Endodermal cell (in vitro differentiated cells): ENCODE measurements around the gene AKAP13. TPM values are rescaled to one million over a fixed set of nuclear protein-coding genes. Genes with fewer than 3 reads are reported as not detected.

Source experiments
- DNase-seq: peaks from one replicate; pipeline ENCODE4 v3.0.0-alpha.2; 2017
- H3K27ac ChIP-seq: 2 replicates; pipeline ENCODE4 v1.5.1; 2013; ENCODE audit warnings: mild to moderate bottlenecking, low read depth, low read length, moderate library complexity
- H3K27me3 ChIP-seq: 2 replicates; pipeline ENCODE4 v1.6.1; 2013; ENCODE audit warnings: mild to moderate bottlenecking, low read length, moderate library complexity; ENCODE audit not compliant: insufficient read depth, control insufficient read depth, poor library complexity, severe bottlenecking
- H3K36me3 ChIP-seq: 2 replicates; pipeline ENCODE4 v1.7.0; 2013; ENCODE audit warnings: mild to moderate bottlenecking, low read length, moderate library complexity; ENCODE audit not compliant: control insufficient read depth, insufficient read depth
- H3K4me1 ChIP-seq: one replicate; pipeline ENCODE4 v1.7.0; 2013; ENCODE audit warnings: low read length; ENCODE audit not compliant: control insufficient read depth, insufficient read depth
- H3K4me3 ChIP-seq: 2 replicates; pipeline ENCODE4 v1.5.1; 2013; ENCODE audit warnings: mild to moderate bottlenecking, low read length, moderate library complexity
- H3K9ac ChIP-seq: 2 replicates; pipeline ENCODE4 v1.6.1; 2013; ENCODE audit warnings: mild to moderate bottlenecking, low read length, moderate library complexity; ENCODE audit not compliant: poor library complexity, severe bottlenecking; ENCODE audit errors: extremely low read depth
- H3K9me3 ChIP-seq: 2 replicates; pipeline ENCODE4 v1.6.1; 2013; ENCODE audit warnings: mild to moderate bottlenecking, low read length, moderate library complexity; ENCODE audit not compliant: control insufficient read depth
- H3K27ac Mint-ChIP-seq: 2 replicates; pipeline ENCODE4 v1.8.0; 2020; ENCODE audit warnings: mixed read lengths
- H3K27me3 Mint-ChIP-seq: 2 replicates; pipeline ENCODE4 v1.8.0; 2021; ENCODE audit warnings: mild to moderate bottlenecking, mixed read lengths; ENCODE audit not compliant: insufficient read depth
- H3K36me3 Mint-ChIP-seq: 2 replicates; pipeline ENCODE4 v1.8.0; 2020; ENCODE audit warnings: low read depth, mixed read lengths
- H3K4me1 Mint-ChIP-seq: 2 replicates; pipeline ENCODE4 v1.8.0; 2020; ENCODE audit warnings: mixed read lengths
- H3K4me3 Mint-ChIP-seq: 2 replicates; pipeline ENCODE4 v1.8.0; 2020; ENCODE audit warnings: mild to moderate bottlenecking, moderate library complexity, mixed read lengths
- H3K9me3 Mint-ChIP-seq: 2 replicates; pipeline ENCODE4 v1.8.0; 2020; ENCODE audit warnings: mild to moderate bottlenecking, mixed read lengths
- WGBS, 2 experiments: methylation state at CpG; one replicate each; pipeline versions ENCODE4 v1.1.5 to v1.1.7; 2013; ENCODE audit warnings: missing lambda C conversion rate in 2 of 2, mixed read lengths in 1 of 2; ENCODE audit not compliant: insufficient coverage in 1 of 2, insufficient read length in 1 of 2; 5-methylcytosine and 5-hydroxymethylcytosine counted together
- total RNA-seq, 2 donors: library from RNA; stranded (reverse); fragmentation: NEBNext Ultra II Directional in 1 of 2; extraction: Animal tissue kit (Norgen Biotek cat#: 25700) in 1 of 2; gene quantifications; 2 replicates in 1 of 2; 3 replicates in 1 of 2; pipeline ENCODE4 v1.2.1, GENCODE V29; 2021
- TF ChIP-seq, protein P1 (sequence below): fragments of 200-600 bp; sonication (generic); conservative IDR thresholded peaks from 2 replicates; pipeline ENCODE4 v1.5.0; 2021; ENCODE audit warnings: antibody characterized with exemption, mild to moderate bottlenecking

Gene AKAP13
- total RNA-seq, 2 donors from 2014 or later: 115 to 131 TPM

DNA sequence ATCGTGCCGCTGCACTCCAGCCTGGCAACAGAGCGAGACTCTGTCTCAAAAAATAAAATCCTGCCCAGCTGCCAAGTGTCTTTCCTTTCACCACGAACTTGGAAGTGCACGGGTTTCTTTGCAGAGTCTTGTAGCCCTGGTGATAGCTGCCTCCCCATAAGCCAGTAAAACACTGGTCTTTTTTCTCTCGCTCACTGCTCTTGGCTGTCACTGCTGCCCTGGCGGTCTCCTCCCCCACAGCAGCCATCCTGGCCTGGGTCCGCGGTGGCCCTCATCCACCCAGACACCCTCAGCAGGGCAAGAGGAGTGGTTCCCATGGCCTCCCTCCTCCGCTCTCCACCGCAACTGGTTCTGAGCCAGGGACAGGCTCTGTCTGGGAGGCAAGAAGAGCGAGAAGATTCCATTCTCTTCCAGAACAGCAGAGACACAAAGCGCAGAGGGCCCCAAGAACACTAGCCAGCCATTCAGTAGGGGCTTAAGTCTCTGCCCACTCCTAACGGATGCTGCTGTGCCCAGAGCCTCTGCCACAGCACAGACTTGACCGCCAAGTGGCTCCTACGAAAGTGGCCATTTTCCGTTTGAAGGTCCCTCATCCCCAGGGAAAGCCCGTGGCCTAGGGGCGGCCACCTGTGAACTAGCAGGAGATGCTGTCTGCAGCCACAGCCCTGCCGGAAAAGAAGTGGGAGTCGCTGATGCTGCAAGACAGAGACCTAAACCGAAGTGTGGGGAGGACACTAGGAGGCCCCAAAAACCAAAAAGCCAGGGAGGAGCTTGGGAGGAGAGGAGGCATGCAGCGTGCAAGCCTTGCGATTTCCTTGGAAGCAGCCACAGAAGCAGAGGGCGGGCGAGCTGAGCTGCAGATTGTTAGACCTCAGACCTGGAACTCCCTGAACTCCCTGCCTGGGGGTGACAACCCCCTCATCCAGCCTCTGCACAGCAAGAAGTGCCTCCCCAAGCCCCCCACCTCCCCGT, 370.2 kb downstream of the AKAP13 start:
- Mint-ChIP-seq H3K36me3 (peaks cover 44% of the 10 kb centered on the region), H3K9me3 (no peaks in the 10 kb centered on the region), H3K4me1 (peaks cover 19% of the 10 kb centered on the region), H3K27me3 (no peaks in the 10 kb centered on the region), H3K27ac (no peak overlapping the region), H3K4me3 (no peak overlapping the region)
- H3K4me3 ChIP-seq: no peak overlapping the region
- H3K4me1 ChIP-seq: no peaks in the 10 kb centered on the region
- peaks cover 51% of the 10 kb centered on the region for H3K36me3 ChIP-seq
- peak overlapping the region; percentile 11 for H3K9ac ChIP-seq
- peak overlapping the region; percentile 99 for H3K27ac ChIP-seq
- TF ChIP-seq, protein P1, sequence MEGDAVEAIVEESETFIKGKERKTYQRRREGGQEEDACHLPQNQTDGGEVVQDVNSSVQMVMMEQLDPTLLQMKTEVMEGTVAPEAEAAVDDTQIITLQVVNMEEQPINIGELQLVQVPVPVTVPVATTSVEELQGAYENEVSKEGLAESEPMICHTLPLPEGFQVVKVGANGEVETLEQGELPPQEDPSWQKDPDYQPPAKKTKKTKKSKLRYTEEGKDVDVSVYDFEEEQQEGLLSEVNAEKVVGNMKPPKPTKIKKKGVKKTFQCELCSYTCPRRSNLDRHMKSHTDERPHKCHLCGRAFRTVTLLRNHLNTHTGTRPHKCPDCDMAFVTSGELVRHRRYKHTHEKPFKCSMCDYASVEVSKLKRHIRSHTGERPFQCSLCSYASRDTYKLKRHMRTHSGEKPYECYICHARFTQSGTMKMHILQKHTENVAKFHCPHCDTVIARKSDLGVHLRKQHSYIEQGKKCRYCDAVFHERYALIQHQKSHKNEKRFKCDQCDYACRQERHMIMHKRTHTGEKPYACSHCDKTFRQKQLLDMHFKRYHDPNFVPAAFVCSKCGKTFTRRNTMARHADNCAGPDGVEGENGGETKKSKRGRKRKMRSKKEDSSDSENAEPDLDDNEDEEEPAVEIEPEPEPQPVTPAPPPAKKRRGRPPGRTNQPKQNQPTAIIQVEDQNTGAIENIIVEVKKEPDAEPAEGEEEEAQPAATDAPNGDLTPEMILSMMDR: no peak
- 66 to 76% methylated on average over 19 to 27 of the region's 27 CpGs for WGBS, 2 experiments
- peak; percentile 72 for DNase-seq
- H3K27me3 ChIP-seq: no peaks in the 10 kb centered on the region
- H3K9me3 ChIP-seq: no peaks in the 10 kb centered on the region

DNA sequence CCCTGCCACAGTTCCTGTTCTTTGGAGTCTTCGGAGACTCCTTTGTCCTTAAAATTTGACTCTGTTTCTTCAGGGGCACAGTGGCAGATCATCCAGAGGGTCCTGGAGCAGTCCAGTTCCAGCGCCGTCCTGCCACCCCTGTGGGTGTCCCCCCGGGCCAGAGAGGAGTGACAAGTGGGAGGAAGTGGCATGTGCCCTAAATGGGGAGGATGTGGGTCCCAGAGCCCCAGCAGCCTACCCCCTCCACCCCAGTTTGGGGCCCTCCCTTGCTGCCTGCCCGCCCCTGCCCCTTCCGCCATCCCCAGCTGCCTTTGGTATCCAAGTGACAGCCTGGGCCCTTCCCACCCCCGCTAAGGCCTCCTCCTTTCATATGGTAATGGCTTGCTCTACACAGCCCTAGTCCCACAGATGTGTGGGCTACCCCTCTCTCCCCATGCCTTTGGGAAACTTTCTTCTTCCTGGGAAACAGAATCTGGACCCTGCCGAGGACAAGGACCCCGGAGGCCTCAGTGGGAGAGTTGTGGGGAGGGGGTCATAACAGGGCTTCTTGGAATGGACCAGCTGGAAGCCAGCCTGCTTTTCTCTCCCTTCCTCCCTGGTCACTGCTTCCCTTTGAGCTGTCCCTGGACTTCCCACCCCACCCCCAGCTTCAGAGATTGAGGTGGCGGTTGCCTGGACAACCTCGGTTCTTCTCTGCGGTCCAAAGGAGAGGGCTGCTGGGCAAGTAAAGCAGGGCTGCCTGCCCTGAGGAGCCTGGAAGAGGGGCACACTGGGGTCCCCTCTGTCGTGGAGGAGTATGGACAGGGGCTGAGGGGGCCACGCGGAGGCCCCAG, 371.1 kb downstream of the AKAP13 start:
- H3K27me3 Mint-ChIP-seq: no peaks in the 10 kb centered on the region
- Histone ChIP-seq H3K27me3 (no peaks in the 10 kb centered on the region), H3K4me1 (no peaks in the 10 kb centered on the region), H3K4me3 (no peak overlapping the region), H3K9me3 (no peaks in the 10 kb centered on the region), H3K9ac (peak overlapping the region; percentile 11), H3K27ac (peak overlapping the region; percentile 99), H3K36me3 (peaks cover 42% of the 10 kb centered on the region)
- peak overlapping the region; percentile 58 for H3K27ac Mint-ChIP-seq
- WGBS, 2 experiments: 43% methylated on average over 15 of the region's 15 CpGs; no CpG with 5 or more reads in 1 of the 2 experiments
- no peaks in the 10 kb centered on the region for H3K9me3 Mint-ChIP-seq
- DNase-seq: peak; percentile 88
- TF ChIP-seq, protein P1: no peak
- peaks cover 35% of the 10 kb centered on the region for H3K36me3 Mint-ChIP-seq
- H3K4me3 Mint-ChIP-seq: no peak overlapping the region
- H3K4me1 Mint-ChIP-seq: peaks cover 19% of the 10 kb centered on the region

DNA sequence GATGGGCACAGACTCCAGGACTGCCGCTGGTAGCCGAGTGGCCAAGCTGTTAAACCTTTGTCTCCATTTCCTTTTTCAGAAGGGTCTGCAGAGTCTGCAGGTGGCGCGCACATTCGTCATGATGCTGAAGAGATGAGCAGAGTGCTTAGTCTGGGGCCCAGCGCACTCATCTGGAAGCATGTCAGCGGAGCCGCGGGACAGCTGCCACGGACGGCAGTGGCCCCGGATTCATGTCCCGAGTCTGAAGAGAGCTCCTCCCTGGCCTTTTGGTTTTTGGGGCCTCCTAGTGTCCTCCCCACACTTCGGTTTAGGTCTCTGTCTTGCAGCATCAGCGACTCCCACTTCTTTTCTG, 371.7 kb downstream of the AKAP13 start:
- Histone ChIP-seq H3K27me3 (no peaks in the 10 kb centered on the region), H3K4me3 (no peak overlapping the region), H3K9ac (no peak overlapping the region), H3K36me3 (peaks cover 36% of the 10 kb centered on the region), H3K9me3 (no peaks in the 10 kb centered on the region), H3K4me1 (no peaks in the 10 kb centered on the region), H3K27ac (peak overlapping the region; percentile 99)
- H3K36me3 Mint-ChIP-seq: peaks cover 29% of the 10 kb centered on the region
- TF ChIP-seq, protein P1: no peak
- H3K4me1 Mint-ChIP-seq: peaks cover 19% of the 10 kb centered on the region
- H3K27me3 Mint-ChIP-seq: no peaks in the 10 kb centered on the region
- DNase-seq: no peak
- H3K9me3 Mint-ChIP-seq: no peaks in the 10 kb centered on the region
- no peak overlapping the region for H3K4me3 Mint-ChIP-seq
- peak overlapping the region; percentile 58 for H3K27ac Mint-ChIP-seq
- 54 to 82% methylated on average over 10 to 15 of the region's 15 CpGs for WGBS, 2 experiments
